ENCODE measurements around the gene CENPB. TPM values are rescaled to one million over a fixed set of nuclear protein-coding genes. Genes with fewer than 3 reads are reported as not detected.

Gene CENPB
- total RNA-seq, 1 donor from 2014 or later = 87.4 TPM

GRCh38 chr20:3749087-3749688 is 37.4 kb downstream of the CENPB start:
- no peak for DNase-seq (ENCODE audit: low read depth)
- TF ChIP-seq, protein P1, sequence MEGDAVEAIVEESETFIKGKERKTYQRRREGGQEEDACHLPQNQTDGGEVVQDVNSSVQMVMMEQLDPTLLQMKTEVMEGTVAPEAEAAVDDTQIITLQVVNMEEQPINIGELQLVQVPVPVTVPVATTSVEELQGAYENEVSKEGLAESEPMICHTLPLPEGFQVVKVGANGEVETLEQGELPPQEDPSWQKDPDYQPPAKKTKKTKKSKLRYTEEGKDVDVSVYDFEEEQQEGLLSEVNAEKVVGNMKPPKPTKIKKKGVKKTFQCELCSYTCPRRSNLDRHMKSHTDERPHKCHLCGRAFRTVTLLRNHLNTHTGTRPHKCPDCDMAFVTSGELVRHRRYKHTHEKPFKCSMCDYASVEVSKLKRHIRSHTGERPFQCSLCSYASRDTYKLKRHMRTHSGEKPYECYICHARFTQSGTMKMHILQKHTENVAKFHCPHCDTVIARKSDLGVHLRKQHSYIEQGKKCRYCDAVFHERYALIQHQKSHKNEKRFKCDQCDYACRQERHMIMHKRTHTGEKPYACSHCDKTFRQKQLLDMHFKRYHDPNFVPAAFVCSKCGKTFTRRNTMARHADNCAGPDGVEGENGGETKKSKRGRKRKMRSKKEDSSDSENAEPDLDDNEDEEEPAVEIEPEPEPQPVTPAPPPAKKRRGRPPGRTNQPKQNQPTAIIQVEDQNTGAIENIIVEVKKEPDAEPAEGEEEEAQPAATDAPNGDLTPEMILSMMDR (IDR thresholded peaks at IDR 0.05; ENCODE audit: insufficient read depth, low read length, severe bottlenecking) = no peak
- no peak overlapping the region for H3K4me3 ChIP-seq (ENCODE audit: low read depth, low read length)
- H3K36me3 ChIP-seq (ENCODE audit: control insufficient read depth, insufficient read depth, low read length) = no peaks in the 10 kb centered on the region
- no peak for FAIRE-seq
- H3K27me3 ChIP-seq (ENCODE audit: control insufficient read depth, insufficient read depth, low read length) = peaks cover 19% of the 10 kb centered on the region

DNA sequence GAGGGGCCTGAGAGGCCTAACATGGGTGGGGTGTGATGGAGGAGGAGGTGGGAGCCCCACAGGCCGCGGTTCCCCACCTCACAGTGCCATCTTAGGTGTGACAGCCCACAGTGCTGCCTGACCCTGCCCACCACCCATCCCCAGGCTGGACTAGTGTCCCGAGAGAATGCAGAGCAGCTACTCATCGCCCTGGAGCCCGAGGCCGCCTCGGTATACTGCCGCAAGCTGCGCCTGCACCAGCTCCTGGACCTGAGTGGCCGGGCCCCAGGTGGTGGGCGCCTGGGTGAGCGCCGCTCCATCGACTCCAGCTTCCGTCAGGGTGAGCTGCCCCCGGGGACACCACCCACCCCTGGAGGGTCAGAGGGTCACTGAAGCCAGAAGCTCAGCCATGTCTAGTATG is 38.5 kb downstream of the CENPB start:
- TF ChIP-seq, protein P1 (IDR thresholded peaks at IDR 0.05; ENCODE audit: insufficient read depth, low read length, severe bottlenecking) = no peak
- Histone ChIP-seq H3K4me3 (ENCODE audit: low read depth, low read length) (no peak overlapping the region), H3K36me3 (ENCODE audit: control insufficient read depth, insufficient read depth, low read length) (no peaks in the 10 kb centered on the region), H3K27me3 (ENCODE audit: control insufficient read depth, insufficient read depth, low read length) (peaks cover 19% of the 10 kb centered on the region)
- FAIRE-seq (no peak), DNase-seq (ENCODE audit: low read depth) (no peak)

DNA sequence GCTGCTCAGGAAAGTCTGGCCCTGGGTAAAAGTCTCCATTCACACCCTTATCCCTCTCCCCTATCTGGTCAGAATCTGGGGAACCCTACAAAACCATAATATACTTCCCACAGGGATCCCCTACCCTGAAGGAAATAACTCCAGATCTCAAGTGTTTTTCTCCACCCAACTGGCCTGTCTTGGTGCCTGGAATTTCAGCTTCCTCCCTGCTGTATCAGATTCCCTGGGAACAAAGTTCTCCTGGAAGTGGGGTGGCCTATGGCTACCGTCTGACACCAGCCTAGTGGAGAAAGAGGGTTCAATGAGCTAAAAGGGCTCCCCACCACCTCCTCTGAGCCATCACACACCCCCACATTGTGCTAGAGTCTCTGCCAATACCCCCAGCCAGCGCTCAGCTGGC is 39.1 kb downstream of the CENPB start:
- Histone ChIP-seq H3K4me3 (ENCODE audit: low read depth, low read length) (no peak overlapping the region), H3K27me3 (ENCODE audit: control insufficient read depth, insufficient read depth, low read length) (peaks cover 19% of the 10 kb centered on the region), H3K36me3 (ENCODE audit: control insufficient read depth, insufficient read depth, low read length) (no peaks in the 10 kb centered on the region)
- no peak for FAIRE-seq
- DNase-seq (ENCODE audit: low read depth) = no peak
- TF ChIP-seq, protein P1 (IDR thresholded peaks at IDR 0.05; ENCODE audit: insufficient read depth, low read length, severe bottlenecking) = no peak

DNA sequence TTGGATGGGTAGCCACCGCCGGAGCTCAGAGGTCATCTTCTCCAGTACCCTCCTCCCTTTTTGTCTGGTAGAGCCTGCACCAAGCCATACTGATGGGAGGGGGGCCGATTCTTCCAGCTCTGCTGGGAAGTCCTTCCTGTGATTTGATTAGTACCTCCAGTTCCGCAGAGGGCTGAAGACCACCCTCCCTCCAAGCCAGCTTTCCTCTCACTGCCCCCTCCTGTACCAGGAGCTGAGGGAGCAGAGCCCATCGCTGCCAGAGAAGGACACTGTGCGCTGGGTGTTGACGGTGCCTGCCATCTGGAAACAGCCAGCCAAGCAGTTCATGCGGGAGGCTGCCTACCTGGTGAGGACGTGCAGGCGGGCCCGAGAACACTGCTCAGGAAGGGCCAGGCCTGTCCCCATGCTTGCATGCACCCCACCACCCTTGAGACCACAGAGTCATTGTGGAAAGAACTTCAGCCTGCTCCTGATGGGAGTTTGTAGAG is 40.8 kb downstream of the CENPB start:
- DNase-seq (ENCODE audit: low read depth) (no peak), FAIRE-seq (no peak)
- Histone ChIP-seq H3K4me3 (ENCODE audit: low read depth, low read length) (no peak overlapping the region), H3K27me3 (ENCODE audit: control insufficient read depth, insufficient read depth, low read length) (peaks cover 15% of the 10 kb centered on the region), H3K36me3 (ENCODE audit: control insufficient read depth, insufficient read depth, low read length) (no peaks in the 10 kb centered on the region)
- TF ChIP-seq, protein P1 (IDR thresholded peaks at IDR 0.05; ENCODE audit: insufficient read depth, low read length, severe bottlenecking) = no peak

DNA sequence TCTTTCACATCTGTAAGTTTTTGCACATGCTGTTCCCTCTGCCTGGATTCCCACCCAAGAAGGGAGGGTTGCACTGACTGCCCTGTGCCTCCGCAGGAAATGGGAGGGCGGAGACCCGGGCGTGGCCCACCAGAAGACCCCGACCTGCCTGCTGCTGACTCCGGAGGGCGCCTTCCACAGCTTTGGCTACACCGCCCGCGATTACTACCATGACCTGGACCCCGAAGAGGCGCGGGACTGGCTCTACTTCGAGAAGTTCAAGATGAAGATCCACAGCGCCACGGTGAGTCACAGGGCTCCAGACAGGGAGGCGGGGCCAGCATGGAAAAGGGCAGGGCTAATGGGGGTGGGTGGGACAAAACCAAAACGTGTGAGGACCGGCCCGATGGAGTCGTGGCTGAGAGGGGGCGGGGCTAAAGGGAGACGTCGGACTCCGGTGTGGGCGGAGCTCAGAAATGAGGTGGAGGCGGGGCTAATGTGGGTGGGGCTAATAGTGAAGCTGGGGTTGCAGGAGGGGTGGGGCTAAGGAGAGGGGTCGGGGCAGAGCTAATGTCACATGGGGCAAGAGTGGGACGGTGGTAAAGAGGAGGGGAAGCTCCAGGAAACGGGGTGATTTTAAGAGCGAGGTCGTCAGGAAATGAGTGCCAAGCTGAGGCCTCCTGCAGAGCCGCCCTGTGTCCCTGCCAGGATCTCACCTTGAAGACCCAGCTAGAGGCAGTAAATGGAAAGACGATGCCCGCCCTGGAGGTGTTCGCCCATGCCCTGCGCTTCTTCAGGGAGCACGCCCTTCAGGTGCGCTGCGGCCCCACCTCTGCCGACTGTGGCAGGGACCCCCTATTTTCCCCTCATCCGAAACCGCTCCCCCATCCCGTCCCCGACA is 41.5 kb downstream of the CENPB start:
- Histone ChIP-seq H3K27me3 (ENCODE audit: control insufficient read depth, insufficient read depth, low read length) (peaks cover 11% of the 10 kb centered on the region), H3K36me3 (ENCODE audit: control insufficient read depth, insufficient read depth, low read length) (no peaks in the 10 kb centered on the region), H3K4me3 (ENCODE audit: low read depth, low read length) (peak overlapping the region; percentile 24)
- TF ChIP-seq, protein P1 (IDR thresholded peaks at IDR 0.05; ENCODE audit: insufficient read depth, low read length, severe bottlenecking) = no peak
- FAIRE-seq (no peak), DNase-seq (ENCODE audit: low read depth) (peak; percentile 87)

Data from bronchial epithelial cell (primary cell).